Colon (tissue), 2 donors: ENCODE measurements around the gene SMARCA1.
"Not testable (repeated sequence)": the region's sequence is repeated elsewhere in the genome, so short reads cannot be mapped to it uniquely, and the experiment has no call there.

Experiments used
- FAIRE-seq: peaks from 2 replicates; lab custom pipeline; 2012; peaks lifted over from hg19 to GRCh38; lab: Jason Lieb, UNC
- donor health status: control.
- donor health status: control.

SMARCA1 gene

GRCh38 chrX:129523079-129523911, at the start of gene SMARCA1:
TSS of gene SMARCA1 (minus strand) at chrX:129523490. CDS start at chrX:129523370, 120 bp downstream.
- FAIRE-seq: no peak

DNA sequence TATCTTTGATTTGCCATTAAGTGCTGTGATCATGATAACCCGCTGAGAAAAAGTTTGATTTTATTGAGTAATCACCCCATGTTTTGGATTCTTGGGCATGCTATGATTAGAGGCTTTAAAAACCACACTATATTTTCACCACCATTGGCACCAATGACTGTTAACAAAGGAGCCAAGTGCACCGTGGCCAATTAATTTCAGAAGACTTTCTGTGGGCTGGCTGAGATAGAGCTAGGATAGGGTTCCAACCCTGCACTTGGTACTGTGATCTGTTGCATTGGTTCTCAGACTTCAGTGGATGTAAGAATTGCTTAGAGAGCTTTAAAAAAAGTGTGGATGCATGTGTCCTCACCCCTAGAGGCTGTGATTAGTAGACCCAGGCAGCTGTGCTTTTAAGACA, 49.1 kb upstream of the SMARCA1 start:
- FAIRE-seq: no peak

DNA sequence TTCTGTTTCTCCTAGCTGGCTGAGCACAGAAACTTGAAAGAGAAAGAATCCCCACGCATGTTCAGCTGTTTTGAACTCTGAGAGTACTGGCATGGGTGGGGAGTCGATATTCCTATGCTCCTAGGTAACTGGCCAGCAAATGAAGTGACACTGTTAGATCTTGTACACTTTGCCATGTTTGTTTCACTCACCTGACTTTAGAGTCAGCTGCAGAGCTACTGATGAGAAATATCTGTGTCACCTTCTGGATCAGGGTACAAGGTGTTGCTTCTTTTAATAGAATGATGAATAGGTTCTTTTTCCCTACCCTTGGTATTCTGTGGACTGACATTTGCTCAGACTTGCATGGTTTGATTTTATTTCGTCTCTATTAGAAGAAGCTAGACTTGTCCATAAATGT, 45.1 kb upstream of the SMARCA1 start:
- FAIRE-seq: no peak

DNA sequence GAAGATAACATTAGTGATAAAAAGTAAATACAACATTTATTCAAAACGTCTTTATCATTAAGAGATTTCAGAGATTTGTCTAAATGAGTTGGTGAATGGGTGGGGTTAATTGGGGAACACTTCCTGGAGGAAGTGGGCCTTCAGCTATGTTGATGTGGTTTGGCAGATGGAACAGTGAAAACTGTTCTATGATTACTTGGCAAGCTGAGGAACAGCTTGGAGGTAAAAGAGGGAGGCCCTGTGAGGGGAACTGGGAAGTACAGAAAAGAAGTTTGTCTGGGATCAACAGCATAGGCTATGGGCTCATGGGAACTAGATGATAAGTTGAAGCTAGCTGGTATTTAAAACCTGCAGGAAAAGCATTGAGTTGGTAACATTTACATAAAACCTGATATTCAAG, 42.8 kb upstream of the SMARCA1 start:
- FAIRE-seq: no peak

GRCh38 chrX:129565046-129565650, 41.9 kb upstream of the SMARCA1 start:
- FAIRE-seq: no peak

- not testable (repeated sequence) for FAIRE-seq
Measured at GRCh38 chrX:129564345-129564744, 41.1 kb upstream of the SMARCA1 start.

- FAIRE-seq: no peak
Measured at GRCh38 chrX:129561453-129561852, 38.2 kb upstream of the SMARCA1 start.

GRCh38 chrX:129559783-129560182, 36.5 kb upstream of the SMARCA1 start:
- FAIRE-seq: no peak

GRCh38 chrX:129557844-129558480, 34.7 kb upstream of the SMARCA1 start:
- no peak for FAIRE-seq

DNA sequence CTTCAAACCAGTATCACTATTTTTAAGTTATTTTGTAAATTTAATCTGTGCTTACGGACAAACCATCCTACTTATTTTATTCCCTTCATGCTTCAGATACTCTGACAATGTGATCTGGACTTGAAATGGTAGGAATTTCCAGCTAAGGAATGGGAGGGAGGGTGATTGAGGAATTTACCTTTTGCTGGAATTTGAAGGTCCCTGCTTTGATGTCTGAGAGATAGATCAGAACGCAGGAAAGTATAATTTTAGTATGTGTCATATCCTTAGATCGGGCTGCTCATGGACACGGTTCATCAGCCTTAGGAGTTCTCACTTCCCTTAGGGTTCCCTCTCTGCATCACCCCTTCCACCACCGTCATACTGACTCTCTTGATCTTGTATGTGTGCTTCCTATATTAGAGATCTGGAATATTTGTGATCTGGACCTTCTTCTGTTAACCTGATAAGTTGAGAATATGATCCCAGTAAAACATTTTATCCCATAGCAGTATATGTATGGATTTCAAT, 33.6 kb upstream of the SMARCA1 start:
- no peak for FAIRE-seq

- not testable (repeated sequence) for FAIRE-seq
Measured at GRCh38 chrX:129554816-129555215, 31.5 kb upstream of the SMARCA1 start.

DNA sequence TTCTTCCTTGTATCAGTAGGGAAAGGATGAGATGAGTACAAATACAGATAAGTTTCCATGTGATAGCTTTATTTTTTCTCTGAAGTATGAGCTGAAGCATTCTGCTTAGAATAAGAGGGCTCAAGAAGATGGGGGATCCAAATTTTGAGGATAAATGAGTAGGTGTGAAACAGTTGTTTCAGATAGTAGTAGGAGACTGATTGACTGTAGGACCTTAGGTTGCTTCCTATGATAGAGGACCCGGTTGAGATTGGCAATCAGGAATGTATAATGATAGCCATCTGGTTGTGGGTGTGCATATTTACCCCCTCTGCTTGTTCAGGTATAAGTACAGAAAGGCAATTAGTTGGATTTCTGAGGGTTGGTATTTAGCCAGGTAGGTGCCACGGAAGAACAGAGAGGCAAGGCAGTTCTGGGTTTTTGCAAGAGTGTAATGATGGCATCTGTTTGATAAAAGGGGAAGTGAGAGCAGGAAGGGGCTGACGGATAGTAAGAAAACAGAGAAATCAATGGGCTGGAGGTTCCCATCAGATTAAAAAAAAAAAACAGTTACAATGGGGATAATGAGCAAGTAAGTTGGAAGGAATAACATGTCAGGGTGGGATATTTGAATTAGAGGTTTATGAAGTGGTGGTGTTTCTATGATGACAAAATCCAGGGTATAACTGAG, 30.5 kb upstream of the SMARCA1 start:
- no peak for FAIRE-seq

GRCh38 chrX:129549124-129549523, 25.8 kb upstream of the SMARCA1 start:
- no peak for FAIRE-seq

GRCh38 chrX:129545408-129545807, 22.1 kb upstream of the SMARCA1 start:
- no peak for FAIRE-seq

DNA sequence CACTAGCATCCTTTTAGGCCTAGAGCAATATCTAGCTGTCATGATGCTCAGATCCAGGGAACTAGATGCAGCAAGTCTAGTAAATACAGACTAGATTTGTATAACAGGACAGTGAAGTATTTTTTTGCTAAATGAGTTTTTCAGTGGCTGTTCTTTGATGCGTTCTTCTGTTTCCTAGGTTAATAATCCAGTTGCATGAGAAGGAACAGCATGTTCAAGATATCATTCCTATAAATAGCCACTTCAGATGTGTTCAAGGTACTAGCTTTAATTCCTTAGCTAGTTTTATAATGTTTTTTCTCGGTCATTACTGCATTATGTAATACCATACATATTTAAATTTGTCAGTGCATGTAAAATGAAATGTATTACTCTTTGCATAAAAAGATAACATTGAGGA, 21.5 kb upstream of the SMARCA1 start:
- peak; percentile 38 for FAIRE-seq

- FAIRE-seq: peak; percentile 53
Measured at GRCh38 chrX:129540722-129541184, 17.5 kb upstream of the SMARCA1 start.

DNA sequence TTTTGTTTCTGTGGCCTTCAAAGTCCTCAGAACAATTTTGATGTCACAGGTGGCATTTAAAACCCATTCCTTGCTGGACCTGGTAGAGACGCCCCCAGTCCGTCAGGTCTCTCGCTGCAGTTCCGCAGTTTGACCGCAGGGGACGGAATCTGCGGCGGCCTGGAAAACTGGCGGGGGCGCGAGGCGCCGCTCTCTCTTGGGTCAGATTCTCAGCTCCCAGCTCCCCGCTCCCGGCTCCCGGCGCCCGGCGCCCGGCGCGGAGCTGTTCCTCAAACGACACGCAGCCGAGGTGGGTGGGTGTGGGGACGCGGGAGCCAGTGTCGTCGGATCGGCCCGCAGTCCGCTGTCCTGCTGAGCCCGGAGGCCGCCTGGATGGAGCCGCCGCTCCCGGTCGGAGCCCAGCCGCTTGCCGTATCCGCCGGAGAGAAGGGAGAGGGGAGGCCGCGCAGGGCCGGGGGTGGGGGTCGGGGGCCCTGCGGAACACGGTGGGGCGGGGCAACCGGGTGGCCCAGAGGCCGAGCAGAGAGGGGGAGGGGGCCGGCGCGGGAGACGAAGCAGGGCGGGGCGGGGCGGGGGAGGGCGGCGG, 16.9 kb upstream of the SMARCA1 start, which contains the start of gene OCRL:
OCRL (plus strand) TSS at position 192 of the 586 bp plus-strand sequence; CDS start at position 373, 181 bp downstream.
- no peak for FAIRE-seq

GRCh38 chrX:129534816-129535578, 11.7 kb upstream of the SMARCA1 start:
- FAIRE-seq: no peak

DNA sequence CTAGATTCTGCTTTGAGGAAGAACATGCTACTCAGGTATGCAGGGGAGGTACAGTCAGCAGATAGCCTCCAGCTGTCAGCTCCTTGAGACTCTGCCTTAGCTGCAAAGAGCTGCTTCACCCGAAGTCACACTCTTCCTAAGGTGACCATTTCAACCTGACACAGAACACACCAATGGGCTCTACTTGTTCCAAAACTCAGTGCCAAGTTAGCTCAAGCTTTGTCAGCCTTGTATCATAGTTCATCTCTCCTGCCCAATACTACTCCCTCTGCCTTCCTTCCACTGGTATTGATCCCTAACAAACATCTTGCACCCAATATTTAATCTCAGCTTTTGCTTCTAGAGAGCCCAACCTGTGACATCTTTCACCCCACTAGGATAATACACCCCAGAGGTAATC, 7.8 kb upstream of the SMARCA1 start:
- FAIRE-seq: no peak

- no peak for FAIRE-seq
Measured at GRCh38 chrX:129530410-129530809, 7.1 kb upstream of the SMARCA1 start.

DNA sequence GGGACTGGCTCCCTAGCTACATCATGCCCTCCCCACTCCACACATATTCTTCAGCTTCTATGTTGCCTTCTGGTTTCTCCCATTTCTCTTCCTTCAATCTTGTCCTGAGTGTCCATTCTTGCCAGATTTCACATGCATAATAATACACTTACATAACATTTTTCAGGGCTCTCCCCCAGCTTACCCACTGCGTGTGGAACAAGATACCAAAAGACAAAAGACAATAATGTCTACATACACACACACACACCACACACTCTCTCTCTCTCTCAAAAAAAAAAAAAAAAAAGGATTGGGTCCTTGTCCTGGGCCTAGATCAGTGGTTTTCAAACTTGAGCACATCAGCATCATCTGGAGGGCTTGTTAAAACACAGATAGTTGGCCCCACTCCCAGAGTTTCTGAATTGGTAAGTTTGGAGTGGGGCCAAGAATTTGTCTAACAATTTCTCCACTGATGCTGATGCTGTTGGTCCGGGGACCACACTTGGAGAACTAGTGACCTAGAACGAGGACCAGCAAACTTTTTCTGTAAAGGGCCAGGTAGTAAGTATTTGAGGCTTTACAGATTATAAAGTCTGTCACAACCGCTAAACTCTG, 6.5 kb upstream of the SMARCA1 start:
- FAIRE-seq: no peak
